ENCODE data around the gene NDUFS3.

GRCh38 chr11:47617417-47617809 lies 38.5 kb downstream of the NDUFS3 start:
- TF ChIP-seq POLR2A (IDR thresholded peaks at IDR 0.05): no peak
- no peak for TF ChIP-seq CTCF (IDR thresholded peaks at IDR 0.05)

Measured in body of pancreas (tissue), 4 donors.